Measurements from ENCODE around the gene SH3BGRL.

GRCh38 chrX:81201071-81201470, 831 bp upstream of the SH3BGRL start:
- TF ChIP-seq POLR2A (IDR thresholded peaks at IDR 0.05) (no peak), POLR2AphosphoS5 (IDR thresholded peaks at IDR 0.05) (no peak)
- TF ChIP-seq, protein P1, sequence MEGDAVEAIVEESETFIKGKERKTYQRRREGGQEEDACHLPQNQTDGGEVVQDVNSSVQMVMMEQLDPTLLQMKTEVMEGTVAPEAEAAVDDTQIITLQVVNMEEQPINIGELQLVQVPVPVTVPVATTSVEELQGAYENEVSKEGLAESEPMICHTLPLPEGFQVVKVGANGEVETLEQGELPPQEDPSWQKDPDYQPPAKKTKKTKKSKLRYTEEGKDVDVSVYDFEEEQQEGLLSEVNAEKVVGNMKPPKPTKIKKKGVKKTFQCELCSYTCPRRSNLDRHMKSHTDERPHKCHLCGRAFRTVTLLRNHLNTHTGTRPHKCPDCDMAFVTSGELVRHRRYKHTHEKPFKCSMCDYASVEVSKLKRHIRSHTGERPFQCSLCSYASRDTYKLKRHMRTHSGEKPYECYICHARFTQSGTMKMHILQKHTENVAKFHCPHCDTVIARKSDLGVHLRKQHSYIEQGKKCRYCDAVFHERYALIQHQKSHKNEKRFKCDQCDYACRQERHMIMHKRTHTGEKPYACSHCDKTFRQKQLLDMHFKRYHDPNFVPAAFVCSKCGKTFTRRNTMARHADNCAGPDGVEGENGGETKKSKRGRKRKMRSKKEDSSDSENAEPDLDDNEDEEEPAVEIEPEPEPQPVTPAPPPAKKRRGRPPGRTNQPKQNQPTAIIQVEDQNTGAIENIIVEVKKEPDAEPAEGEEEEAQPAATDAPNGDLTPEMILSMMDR (IDR thresholded peaks at IDR 0.05 in 8 of 11, conservative IDR thresholded peaks at IDR 0.05 in 3 of 11), result no peak

All from spleen (tissue), 7 donors.